SIG-M5 treated with dmso at 0.1 percent for 504 hours (cell line): ENCODE measurements around the gene GTF3A.
"Not testable (repeated sequence)": the region's sequence is repeated elsewhere in the genome, so short reads cannot be mapped to it uniquely, and the experiment has no call there.

Source experiments
- DNase-seq: peaks from one replicate; lab custom pipeline; 2025; ENCODE audit not compliant: unreplicated experiment; lab: John Stamatoyannopoulos, UW

Gene GTF3A

DNA sequence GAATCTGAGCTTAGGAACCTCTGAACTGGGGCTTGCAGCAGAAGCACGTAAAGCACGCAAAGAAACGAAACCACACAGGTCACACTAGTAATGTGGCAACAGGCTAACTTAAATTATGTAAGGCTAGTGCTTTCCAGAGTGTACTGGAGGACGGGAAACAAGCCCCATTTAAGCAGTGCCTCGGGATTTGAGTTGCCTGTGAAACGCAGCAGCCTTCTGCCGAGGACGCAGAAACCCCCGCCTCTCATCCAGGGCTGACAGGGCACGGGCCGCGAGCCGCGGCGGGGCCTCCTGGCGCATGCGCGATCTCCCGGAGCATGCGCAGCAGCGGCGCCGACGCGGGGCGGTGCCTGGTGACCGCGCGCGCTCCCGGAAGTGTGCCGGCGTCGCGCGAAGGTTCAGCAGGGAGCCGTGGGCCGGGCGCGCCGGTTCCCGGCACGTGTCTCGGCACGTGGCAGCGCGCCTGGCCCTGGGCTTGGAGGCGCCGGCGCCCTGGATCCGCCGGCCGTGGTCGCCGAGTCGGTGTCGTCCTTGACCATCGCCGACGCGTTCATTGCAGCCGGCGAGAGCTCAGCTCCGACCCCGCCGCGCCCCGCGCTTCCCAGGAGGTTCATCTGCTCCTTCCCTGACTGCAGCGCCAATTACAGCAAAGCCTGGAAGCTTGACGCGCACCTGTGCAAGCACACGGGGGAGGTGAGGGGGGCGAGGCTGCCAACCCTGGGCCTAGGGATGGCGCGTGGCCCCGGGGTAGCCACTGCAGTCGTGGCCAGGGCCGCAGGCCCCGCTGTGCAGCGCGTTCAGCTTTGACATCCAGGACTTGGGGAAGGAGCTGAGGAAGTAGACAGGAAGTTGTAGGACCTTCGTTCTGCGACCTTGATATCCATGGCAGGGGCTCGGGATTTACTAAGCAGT is at the start of gene GTF3A:
Gene GTF3A, plus strand, starts transcription at position 374 of the 912 bp plus-strand sequence.
- peak; percentile 86 for DNase-seq

DNA sequence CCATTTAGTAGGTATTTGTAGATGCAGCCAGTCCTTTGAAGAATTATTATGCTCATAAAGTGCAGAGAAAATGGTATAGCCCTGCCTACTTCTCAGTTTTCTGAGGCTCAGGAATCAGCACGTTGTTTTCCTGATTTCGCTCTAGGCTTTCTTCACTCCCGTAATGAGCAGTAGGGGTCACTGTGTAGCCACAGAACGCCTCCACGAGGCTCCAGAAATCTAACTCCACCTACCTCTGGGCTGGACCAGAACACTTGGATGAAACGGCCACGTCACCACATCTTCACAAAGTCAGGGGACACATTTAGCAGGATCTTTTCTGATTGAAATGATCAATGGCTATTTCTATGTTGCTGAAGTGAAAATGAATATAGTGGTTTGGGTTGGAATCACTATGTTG is 49.8 kb upstream of the GTF3A start:
- DNase-seq = peak; percentile 83

DNA sequence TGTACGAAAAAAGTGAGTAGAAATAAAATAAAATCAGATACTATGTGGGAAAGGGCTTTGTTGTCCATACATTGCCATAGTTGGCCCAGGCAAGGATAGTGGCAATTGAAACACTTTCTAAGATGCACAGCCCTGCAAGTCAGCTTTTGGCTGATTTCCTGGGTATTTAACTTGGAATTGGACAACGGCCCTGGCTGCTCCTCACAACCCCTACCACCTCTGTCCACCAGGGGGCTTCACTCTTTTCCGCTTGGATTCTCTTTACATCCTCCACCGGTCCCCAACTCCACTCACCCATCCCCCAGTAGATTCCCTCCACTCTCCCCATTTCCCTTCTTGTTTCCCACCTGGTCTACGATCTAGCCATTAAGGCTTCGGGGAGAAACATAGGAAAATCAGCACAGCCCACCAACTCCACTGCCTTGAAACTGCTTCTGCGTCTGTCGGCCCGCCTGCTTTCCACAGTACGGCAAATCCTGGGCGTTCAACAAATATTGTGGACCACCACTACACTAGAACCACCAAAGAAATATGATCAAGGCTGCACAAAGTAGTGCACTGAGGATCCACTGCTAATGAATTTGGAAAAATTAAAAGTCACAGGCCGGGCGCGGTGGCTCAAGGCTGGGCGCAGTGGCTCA is 48.6 kb upstream of the GTF3A start:
- peak; percentile 43 for DNase-seq

DNA sequence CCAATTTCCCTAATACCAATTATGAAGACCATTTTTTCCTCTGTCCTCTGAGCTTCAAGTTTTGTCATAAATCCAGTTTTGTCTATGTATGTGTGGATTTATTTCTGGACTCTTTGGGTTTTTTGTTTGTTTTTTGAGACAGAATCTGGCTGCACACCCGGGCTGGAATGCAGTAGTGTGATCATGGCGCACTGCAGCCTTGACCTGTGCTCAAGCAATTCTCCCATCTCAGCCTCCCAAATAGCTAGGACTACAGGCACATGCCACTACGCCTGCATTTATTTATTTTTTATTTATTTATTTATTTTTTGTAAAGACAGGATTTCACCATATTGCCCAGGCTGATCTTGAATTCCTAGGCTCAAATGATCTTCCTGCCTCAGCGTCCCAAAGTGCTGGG is 45.3 kb upstream of the GTF3A start:
- DNase-seq = no peak

DNA sequence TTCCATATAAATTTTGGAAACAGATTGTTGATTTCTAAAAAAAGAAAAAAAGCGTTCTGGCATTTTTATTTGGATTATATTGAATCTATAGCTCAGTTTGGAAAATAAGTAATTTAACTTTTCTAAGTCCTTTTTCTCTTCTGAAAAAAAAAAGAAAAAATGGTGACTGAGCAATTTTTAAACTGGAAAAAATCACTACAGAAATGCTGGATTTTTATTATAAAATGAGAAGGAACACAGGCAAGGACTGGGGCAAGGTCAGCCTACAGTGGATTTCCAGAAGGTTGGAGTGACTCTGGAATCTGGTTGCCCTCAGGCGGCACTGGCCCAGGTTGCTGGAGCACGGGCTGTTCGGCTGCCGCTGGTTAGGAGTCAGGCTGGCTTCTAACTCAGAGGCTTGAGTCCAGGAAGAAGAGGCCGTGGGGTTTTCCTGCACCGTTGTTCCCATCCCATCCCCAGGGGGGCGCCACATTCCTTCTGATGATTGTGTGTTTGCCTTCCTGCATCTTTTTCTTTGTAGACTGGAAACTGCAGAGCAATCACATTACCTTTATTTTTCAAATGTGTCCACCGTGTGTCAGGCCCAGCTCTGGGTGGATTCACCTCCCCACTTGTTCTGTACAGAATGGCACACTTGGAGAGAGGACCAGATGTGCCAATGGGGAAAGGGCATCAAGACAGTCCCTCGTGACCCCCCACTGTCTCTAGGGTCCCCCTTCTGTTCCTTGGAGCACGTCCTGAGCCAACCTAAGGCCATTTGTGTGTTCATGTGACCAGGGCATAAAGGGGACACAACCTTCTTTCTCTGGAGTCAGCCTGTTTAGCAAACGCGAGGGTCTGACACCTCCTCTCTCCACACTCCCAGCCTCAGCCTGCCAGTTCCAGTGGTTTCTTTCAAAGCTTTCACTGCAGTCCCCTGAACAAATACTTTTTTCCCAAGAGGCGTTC is 44.5 kb upstream of the GTF3A start:
- DNase-seq = peak; percentile 37

DNA sequence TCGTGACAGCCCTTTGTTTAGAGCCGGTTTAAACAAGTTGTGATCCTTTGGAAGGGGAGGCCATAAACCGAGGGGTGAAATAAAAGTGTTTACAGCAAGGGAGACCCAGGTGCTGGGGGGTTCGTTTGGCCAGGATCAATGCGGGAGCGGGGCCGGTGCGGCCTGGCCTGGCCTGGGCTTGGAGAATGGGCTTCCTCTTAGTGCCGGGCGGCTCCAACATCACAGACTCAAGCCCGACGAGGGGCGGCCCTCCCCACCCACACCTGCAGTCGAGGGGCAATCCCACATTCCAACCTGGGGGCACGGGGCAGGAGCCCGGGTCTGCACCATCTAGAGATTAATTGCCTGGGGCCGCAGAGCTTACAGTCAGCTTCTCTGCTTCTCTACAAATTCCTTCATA is 42.8 kb upstream of the GTF3A start:
- no peak for DNase-seq

DNA sequence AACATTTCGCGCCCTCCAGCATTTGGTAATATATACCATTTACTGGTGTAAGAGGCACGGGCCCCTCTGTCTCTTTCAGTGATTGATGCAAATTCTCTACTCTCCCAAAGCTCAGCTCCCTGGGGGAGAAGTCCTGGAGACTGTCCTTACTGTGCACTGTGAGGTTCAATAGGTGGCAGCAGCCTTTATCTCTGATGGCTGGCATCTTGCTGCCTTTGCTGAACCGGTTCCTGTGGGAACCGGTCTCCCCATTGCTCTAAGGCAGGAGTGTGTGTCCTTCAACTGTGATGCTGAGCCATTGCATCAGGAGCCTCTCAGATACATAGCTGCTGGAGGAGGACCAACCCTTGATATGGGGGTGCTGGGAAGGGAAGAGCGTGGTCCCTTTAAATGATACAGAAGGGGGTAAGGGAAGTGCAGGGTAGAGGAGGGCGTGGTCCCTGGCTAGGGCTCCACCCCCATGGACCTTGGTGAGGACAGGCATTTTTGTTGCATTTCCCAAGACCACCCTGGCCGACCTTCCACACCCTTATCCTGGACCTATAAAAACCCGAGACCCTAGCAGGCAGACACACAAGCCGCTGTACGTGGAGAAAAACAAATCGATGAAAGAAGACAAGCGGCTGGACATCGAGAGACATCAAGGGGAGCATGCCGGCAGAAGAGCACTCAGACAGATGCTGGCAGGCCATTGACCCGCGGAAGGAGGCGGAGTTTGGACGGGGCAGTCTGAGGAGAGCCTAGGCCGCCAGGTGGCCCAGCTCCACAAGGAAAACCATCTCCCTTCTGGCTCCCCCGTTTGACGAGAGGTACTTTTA is 41.1 kb upstream of the GTF3A start:
- DNase-seq = peak; percentile 10

DNA sequence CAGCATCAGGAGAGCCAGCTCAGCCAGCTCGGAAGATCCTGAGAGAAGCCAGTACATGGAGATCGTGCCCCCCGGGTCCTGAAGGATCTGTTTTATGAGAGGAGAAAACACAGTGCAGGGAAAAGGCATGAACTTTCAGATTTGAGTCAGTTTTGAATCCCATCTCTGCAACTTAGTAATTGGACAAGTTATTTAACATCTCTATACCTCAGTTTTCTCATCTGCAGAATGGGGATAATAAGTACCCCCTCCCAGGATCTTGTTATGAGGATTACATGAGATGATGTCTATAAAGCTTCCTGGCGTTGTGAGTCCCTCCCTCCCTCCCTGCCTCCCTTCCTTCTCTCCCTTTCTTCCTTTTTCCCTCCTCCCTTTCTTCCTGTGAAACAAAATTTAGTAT is 40.1 kb upstream of the GTF3A start:
- DNase-seq = no peak

DNA sequence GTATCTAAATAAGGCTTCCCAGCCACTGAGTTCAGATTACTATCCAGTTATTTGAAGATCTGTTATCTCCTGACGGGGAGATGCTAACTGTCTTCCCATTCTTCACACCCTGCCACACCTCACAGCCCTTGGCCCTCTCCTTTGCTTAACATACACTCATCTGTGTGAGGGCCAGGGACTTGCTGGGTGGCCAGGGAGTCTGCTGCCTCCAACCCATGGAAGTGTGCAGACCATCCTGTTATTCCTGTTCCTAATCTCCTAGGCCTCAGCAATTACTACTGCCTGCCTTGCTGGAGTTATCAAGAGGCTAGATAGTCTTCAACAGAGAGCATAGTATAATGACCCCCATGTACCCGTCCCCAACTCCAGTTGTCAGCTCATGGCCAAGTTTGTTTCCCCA is 36.2 kb upstream of the GTF3A start:
- DNase-seq = no peak

DNA sequence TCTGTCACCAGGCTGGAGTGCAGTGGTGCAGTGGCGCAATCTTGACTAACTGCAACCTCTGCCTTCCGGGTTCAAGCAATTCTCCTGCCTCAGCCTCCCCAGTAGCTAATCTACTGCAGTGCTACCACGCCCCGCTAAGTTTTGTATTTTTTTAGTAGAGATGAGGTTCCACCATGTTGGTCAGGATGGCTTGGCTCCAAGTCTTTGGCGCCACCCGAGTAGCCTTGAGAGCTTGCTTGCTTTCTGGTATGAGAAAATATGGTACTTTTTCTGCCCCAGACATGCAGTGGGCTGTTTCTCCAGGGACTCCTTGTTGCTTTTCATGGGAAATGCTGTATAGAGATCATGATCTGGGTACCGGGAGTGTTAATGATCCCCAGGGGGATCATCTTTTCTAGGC is 34.5 kb upstream of the GTF3A start:
- DNase-seq = no peak

DNA sequence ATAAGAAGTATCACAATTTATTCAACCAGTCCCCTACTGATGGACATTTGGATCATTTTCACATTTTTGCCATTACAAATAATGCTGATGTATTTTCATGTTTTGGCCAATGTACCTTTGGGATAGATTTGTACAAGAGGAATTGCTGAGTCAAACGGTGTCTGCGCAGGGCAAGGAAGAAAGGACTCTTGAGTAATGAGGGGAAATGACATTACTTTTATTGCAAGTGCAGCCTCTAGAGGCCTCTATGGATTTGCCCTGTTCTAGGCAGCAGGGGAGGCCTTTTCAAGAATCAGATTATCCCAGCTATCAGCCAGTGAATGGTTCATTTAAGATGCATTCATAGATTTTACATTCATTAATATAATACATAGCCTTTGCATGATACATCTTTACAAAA is 32.9 kb upstream of the GTF3A start:
- peak; percentile 54 for DNase-seq

DNA sequence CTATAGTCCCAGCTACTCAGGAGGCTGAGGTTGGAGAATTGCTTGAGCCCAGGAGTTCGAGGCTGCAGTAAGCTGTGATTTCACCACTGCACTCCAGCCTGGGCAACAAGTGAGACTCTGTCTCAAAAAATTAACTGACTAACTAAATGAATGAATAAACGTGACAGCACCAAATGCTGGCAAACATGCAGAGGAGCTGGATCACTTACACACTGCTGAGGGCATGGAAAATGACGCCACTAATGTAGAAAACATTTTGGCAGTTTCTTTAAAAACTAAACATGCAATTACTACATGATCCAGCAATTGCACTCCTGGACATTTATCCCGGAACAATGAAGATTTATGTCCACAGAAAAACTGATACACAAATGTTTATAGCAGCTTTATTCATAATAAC is 31.3 kb upstream of the GTF3A start:
- DNase-seq = no peak

DNA sequence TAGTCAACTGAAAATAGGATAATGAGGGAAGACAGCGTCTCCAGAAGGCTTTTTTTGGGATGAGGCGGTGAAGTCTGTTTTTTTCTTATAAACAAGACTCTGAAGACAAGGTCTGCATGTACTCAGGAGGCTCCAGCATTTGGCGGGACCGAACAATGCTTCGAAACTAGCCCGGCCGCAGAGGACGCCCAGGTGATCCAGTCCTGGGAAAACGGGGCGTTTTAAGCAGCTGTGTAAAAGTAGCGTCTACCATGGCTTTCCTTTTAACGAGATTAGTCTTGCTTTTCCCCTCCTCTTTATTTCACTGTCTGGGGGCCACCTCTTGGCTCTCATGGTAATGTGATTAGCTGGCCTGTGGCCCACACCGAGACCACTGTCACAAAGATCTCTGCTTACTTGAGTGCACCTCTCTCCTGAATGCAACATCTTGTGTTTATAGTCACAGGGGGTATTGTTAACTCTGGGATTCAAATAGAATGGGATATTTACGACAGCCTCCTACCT is 29.4 kb upstream of the GTF3A start:
- DNase-seq = no peak

DNA sequence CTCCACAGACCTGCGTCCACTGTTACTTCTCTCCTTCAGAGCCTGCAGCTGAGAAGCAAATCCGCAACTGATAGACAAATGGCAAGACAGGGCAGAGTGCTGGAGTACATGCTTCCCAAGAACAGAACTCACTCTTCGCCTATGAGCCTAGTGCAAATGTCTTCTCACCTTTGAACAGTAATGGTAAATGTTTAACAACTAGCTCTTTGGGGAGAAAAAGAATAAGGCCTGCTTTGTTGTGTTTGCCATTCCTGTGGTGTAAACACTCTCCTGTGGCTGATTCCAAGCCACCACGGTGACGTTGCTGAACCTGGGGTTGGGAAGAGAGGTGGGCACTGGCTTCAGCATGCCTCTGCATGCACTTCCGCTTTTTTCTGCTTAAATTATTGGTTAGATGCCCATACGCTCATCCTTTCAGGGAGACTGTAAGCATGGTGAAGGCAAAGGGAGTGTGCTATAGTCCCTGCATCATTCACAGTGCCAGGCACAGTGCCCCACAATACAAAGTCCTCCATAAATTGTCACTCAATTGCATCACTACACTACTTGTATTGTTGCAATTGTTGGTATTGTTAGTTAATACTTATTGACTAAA is 28.1 kb upstream of the GTF3A start:
- no peak for DNase-seq

DNA sequence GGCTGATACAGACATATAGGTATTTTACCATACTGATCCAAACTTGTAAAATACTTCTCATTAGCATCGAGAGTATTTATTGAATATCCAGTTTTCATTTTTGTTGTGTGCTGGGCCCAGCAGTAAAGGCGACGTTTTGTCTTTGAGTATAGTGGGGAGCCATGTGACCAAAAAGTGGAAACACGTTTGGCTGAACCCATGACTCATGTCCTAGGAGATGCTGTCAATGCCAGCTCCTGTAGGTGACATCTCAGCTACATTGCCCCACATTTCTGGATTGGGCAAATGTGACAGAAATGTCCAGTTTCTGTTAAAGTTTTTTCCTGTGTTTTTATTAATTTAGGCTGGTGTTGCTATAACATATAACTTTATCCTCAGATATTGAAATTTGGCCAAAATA is 26.1 kb upstream of the GTF3A start:
- no peak for DNase-seq

DNA sequence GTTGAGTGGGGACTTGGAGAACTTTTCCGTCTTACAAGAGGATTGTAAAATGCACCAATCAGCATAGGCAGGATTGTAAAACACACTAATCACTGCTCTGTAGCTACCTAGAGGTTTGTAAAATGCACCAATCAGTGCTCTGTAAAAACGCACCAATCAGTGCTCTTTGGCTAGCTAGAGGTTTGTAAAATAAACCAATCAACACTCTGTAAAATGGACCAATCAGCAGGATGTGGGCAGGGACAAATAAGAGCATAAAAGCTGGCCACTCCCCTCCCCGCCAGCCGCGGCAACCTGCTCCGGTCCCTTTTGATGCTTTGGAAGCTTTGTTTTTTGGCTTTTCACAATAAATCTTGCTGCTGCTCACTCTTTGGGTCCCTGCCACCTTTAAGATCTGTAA is 24.0 kb upstream of the GTF3A start:
- DNase-seq = not testable (repeated sequence)

DNA sequence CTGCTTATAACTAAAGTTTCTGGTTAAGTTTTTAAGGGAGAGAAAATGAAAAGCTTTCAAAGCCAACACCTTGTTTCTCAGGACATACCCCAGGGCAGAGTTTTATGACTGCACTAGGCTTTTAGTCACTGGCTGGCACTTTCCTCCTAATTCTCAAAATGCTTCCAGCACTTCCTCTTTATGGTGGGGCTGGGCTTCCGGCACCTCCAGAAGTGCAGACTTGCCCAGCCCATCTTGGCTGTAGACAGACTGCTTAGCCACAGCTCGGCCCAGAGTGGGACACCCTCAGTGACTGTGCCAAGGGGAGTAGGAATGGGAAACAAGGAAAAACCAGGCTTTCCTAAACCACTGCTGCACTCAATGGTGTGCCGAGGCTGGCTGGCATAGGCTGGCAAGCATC is 23.2 kb upstream of the GTF3A start:
- peak; percentile 62 for DNase-seq

DNA sequence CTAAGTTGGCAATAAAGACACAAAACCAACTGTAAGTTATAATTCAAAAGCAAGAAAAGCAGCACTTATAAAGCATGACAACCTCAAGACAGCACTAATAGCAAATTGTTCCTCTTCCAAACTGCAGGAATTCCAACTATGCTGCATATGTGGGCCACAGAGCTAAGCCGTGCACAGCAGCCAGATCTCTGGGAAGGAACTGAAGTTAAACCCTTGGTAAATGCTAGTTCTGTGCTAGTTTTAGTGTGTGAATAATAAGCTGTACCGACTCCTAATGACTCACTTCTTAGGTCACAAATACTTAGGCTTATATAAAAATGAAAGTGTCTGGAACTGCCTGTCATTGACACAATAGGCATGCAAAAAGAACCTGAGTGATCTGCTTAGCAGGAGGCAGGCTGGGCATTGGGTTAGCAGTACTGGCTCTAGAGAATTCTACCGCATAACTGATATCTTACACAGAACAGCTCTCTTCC is 21.2 kb upstream of the GTF3A start:
- DNase-seq = no peak

DNA sequence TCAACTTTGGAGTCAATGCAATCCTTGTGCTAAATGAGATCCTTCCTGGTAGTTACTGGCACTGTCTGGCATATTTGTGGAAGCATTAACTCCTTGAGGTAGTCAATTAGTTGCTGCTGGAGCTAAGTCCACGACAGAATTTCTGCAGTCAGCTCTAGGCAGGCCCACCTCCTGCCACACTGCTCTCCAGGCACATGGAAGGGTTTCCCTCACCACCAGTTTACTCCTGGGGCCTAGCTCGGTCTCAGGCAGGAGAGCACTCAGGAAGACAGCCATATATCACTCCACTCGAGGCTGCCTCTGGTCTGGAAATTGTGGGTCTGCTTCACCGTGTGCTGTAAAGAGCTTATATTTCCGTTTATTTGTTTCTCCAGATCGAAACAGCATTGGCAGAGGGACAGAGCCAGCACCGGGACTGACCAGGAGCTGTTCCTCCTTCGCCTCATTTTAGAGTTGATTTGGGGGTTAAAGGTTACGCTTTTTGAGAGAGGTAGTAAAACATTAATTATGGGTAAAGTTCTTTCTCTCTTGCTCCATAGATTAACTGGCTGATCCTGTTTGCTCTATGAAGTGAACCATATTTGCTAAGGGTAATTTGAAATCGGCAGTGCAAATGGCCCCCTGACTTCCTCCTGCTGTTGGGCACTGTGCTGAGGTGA is 20.6 kb upstream of the GTF3A start:
- DNase-seq = no peak
